HG03025 (cell line): ENCODE measurements around the gene CLCN3.
"Not testable (repeated sequence)": the region's sequence is repeated elsewhere in the genome, so short reads cannot be mapped to it uniquely, and the experiment has no call there.

Experiments
- ATAC-seq: cut with Tn5 transposase; IDR thresholded peaks from one replicate; pipeline ENCODE4 v1.9.1; 2021; ENCODE audit warnings: mild to moderate bottlenecking, moderate library complexity; ENCODE audit not compliant: unreplicated experiment, low FRiP score

Gene CLCN3

DNA sequence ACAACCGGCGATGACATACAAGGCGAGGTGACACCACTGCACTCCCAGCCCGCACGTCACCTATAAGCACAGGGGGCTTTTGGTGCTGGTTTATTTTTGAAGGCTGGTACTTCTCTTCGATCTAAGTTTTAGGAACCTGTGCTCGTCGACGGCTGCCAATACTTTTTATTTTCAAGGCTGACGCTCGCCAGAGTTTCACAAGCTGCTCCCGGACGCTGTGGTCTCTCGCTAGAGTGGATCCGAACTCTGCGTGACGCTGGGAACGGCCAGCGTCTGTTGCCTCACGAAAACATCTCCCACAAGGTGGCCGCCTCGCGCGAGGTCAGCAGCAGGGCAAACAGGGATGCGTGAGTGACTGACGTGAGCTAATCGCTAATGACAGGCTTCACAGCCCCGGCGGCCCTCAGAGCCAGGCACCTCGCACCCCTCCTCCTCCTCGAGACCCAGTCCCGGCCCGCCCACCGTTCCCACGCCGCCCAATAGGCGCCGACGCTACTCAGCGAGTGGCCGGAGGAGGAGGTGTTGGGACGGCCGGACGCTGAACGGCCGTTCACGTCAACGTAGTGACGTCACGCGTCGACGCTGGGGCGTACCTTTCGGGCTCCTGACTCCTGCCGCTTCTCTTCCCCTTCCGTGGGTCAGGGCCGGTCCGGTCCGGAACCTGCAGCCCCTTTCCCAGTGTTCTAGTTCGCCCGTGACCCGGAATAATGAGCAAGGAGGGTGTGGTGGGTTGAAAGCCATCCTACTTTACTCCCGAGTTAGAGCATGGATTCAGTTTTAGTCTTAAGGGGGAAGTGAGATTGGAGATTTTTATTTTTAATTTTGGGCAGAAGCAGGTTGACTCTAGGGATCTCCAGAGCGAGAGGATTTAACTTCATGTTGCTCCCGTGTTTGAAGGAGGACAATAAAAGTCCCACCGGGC is at the start of gene CLCN3:
Gene CLCN3 (plus strand): TSS at position 621 of the 922 bp plus-strand sequence. CDS start 15,351 bp downstream, outside the sequence.
- peak; percentile 96 for ATAC-seq

DNA sequence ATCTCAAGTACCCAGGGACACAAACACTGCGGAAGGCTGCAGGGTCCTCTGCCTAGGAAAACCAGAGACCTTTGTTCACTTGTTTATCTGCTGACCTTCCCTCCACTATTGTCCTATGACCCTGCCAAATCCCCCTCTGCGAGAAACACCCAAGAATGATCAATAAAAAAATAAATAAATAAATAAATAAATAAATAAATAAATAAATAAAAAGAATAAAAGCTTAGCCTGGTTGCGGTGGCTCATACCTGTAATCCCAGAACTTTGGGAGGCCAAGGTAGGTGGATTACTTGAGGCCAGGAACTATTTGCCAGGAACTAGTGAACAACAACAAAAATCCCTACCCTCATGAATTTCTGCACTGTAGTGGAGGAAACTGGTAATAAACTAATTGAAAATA is 49.4 kb upstream of the CLCN3 start:
- not testable (repeated sequence) for ATAC-seq

DNA sequence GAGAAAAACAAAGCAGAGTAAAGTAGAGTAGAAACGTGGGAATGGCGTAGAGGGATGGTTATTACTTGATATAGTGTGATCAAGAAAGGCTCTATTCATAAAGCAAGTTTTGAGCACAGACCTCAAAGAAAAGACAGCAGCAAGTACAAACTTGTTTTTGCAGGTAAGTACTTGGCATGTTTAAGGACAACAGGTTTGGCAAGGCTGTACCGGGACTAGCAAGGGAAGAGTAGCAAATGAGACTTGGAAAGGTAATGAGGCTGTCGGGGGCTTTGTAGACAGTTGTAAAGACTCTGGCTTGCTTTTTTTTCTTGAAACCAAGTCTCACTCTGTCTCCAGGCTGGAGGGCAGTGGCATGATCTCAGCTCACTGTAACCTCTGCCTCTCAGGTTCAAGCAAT is 48.9 kb upstream of the CLCN3 start:
- ATAC-seq = no peak

DNA sequence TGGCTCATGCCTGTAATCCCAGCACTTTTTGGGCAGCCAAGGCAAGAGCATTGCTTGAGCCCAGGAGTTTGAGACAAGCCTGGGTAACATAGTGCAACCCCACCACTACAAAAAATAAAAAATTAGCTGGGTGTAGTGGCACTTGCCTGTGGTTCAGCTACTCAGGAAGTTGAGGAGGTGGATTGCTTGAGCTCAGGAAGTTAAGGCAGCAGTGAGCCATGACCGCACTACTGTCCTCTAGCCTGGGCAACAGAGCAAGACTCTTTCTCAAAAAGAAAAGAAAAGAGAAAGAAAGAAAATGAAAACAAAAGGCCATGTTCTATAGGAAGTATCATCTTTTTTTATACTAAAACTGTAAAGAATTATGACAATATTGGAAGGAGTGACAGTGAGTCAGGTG is 46.5 kb upstream of the CLCN3 start:
- no peak for ATAC-seq

GRCh38 chr4:169582203-169582602 is 38.2 kb upstream of the CLCN3 start:
- ATAC-seq = no peak

DNA sequence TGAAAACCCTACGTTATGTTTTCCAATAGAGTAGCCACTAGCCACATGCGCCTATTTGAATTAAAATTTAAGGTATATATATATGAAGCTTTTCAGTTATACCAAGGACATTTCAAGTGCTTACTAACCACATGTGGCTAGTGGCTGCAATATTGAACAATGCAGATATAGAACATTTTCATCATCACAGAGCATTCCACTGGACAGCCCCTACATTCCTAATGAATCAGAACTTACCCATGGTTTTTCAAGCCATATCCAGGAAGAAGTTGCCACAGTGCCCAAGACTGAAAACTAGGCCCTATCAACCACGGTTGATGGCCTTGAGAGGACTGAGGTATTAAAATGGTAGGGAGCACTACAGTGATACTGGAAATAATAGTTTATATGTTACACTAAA is 37.7 kb upstream of the CLCN3 start:
- ATAC-seq = no peak

DNA sequence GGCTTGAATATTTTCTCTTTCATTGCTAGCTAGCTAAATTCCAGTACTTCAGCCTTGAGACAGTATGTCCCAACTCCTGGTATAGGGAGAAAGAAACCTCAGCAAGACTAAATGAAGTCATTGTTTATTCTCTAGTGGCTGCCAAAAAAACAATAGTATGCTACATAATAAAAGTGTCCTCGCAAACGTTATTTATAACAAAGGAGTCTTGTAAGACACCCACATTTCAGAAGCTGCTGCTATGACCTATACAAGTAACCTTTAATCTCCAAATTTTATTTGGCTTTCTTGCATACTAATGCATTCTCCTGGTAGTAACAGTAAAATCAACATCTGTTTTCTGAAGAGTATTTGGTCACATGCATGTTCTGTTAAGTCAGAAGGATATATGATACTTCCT is 36.8 kb upstream of the CLCN3 start:
- ATAC-seq = no peak

DNA sequence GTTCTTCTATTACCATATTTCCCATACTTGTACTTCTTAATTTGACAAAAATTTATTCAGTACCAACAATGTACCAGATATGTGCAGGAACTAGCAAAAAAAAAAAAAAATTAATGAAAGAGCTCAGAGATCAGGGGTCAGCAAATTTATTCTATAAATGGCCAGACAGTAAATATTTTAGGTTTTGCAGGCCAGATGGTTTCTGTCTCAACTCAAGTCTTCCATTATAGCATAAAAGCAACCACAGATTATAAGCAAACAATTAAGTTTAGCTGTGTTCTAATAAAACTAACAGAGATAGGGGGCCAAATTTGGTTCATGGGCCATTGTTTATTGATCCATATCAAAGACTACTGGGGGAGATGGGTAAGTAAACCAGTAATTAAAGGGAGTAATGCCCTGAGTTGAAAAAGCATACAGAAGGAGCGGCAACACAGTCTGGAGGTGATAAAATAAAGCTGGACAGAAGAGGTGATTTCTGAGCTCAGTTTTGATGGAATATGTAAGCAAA is 27.3 kb upstream of the CLCN3 start:
- no peak for ATAC-seq

- ATAC-seq = no peak
Measured at GRCh38 chr4:169594560-169595195, 25.7 kb upstream of the CLCN3 start.

DNA sequence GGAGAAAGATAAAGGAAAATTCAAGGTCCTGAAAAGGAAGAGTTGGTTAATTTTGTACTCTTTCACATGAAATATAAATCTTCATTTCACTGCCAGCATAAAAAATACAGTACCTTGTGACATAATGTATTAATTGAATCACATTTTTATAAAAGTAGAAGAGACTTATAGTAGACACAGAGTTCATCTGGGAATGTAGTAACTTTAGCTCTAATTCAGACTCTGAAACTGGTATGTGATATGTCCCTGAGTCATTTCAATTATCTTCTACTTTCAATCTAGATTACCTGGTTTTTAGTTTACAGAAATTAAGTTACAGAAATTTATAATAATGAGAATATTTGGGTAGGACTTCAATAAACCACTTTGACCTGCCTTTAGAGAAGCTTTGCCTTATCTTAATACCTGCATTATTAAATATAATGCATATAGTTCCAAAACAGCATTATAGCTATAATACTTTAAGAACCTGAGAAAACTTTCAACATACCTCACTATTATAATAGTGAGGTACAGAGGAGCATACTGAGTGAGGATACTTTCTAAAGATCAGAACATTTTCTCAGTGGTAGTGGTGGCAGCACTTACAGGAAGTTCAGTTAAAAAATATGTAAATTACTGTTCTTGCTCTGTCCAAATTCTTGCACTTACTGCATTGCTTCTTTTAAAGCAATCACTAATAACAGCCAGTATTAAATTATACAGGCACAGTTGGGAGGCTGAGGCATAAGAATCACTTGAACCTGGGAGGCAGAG is 19.2 kb upstream of the CLCN3 start:
- ATAC-seq = no peak

DNA sequence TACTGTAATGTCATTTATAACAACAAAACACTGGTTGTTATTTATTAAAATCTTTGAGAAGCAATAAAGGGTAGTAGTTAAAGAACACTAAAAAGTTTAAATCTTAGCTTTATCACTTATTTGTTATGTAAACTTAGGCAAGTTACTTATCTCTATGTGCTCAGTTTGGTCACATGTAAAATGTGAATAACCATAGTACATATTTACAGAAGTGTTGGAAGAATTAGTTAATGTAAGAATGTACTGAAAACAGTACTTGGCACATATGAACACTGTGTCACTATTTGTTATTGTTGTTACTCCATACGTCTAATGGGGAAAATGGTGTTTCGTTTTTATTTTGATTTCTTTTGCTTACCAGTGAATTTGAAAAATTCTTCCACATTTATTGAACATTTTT is 17.1 kb upstream of the CLCN3 start:
- no peak for ATAC-seq

DNA sequence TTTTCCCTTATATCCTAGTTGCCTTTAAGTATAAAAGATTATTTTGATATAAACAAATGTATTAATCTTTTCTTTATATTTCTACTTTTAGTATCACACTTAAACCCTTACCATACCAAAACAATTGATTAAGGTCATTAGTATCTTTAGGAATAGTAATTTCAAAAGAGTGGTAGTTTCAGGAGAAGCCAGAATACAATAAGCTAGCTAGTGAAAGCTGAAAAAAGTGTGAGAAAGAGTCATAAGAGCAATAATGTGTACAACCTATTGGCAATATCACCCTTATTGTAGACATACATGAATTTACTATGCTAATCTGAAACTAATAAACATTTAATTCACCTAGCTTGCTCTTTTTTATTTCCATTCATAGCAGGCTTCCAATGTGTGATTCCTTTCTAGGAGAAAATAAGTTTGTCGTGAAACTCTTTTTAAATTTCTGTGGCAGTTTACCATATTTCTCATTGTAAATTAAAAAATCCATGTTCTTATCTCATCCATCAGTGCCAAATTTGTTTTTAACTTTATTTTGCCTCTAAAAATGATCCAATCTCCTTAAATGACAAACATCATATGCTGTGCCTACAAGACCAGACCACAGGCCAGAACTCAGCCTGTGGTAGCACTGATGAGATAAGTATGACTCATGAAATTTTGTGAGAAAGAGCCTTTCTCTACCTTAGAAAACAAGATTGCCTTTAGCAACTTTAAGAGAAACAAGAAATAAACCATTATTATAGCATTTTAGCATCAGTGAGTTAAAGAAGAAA is 16.1 kb upstream of the CLCN3 start:
- ATAC-seq = no peak

GRCh38 chr4:169604903-169605331 is 15.5 kb upstream of the CLCN3 start:
- ATAC-seq = no peak

DNA sequence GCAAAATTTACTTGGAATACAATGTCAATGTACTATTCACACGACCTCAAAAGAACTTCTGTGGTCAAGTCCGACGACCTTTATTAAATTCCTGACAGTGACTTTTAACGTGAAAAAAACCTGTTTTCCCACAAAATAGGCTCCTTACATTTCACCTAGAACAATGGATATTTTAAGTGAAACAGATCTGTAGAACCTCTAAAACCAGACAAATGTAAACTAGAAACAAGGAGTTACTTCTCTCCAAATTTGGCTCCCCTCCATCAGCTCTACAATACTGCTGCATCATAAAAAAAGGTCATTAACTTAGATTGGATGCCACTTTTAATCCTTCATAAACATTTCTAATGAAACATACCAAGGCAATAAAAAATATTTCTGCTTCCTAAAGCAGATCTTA is 9.2 kb upstream of the CLCN3 start:
- no peak for ATAC-seq

- ATAC-seq = peak; percentile 93
Measured at GRCh38 chr4:169611991-169612870, 8.1 kb upstream of the CLCN3 start, which contains the start of gene NEK1. Gene NEK1, minus strand, starts transcription at chr4:169612583. Its CDS starts 9,953 bp downstream, at chr4:169602630.

- ATAC-seq = no peak
Measured at GRCh38 chr4:169612871-169613859, 7.2 kb upstream of the CLCN3 start.

DNA sequence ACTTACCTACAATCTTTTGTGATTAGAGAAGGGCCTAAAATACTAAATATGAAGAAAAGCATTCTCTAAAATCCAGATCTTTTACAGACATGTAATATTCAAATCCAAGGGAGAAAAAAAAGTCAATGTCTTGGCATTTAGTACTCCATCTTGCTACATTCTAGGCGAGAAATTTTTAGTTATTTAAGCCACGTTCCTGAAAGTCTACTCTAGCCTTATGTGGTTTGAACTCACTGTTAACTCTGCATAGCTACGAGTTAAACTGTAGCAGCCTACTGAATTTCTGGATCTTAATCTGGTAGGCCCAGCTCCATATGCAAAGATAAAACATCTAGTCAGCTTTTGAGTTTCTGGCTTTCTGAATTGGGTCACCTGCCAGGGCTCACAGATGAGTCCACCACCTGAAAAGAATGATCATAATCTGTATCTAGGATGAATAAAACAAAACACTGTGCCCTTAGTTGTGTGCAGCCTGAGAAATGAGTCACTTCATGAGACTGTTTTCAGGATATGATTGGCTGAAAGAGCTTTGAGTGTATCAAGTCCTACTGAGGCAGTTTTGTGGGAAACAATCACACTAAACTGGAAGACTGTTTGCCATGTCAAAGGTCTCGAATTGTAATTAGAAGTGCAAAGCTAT is 4.8 kb upstream of the CLCN3 start:
- ATAC-seq = no peak
